Fibroblast of lung (primary cell): ENCODE data around the gene BCL3.

Experiments
- EZH2 ChIP-seq: IDR thresholded peaks from 2 replicates; pipeline ENCODE4 v1.5.1; 2012; ENCODE audit warnings: low read length, control low read depth, mild to moderate bottlenecking; ENCODE audit errors: missing control alignments
- TF ChIP-seq, protein P1 (sequence below), 2 donors: IDR thresholded peaks in 1 of 2; conservative IDR thresholded peaks in 1 of 2; 1 replicate in 1 of 2; 2 replicates in 1 of 2; pipeline ENCODE4 v1.5.1; 2011 to 2012; ENCODE audit warnings: low read length in 2 of 2, control low read depth in 1 of 2, inconsistent platforms in 1 of 2, low read depth in 1 of 2, mild to moderate bottlenecking in 1 of 2

DNA sequence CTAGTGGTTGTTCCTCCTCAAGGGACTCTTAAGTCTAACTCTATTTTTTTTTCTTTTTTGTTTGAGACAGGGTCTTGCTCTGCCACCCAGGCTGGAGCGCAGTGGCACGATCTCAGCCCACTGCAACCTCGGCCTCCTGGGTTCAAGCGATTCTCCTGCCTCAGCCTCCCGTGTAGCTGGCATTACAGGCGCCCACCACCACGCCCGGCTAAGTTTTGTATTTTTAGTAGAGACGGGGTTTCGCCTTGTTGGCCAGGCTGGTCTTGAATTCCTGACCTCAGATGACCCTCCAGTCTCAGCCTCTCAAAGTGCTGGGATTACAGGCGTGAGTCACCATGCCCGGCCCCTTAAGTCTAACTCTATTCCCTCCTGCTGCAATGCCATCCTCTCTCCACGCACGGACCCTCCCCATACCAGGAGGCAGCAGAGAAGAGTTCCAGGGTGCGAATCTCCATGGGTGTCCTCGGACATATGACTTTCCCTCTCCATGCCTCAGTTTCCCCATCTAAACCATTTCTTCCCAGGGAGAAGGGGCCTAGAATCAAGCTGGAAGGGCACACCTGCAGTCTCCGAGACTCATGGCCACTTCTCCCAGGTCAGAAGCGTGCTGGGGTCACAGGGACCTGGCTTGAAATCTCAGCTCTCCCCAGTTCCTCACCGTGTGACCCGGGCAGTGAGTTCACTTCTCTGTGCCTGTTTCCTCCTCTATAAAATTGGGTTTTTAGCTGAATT is 6.0 kb upstream of the BCL3 start:
- TF ChIP-seq, protein P1, sequence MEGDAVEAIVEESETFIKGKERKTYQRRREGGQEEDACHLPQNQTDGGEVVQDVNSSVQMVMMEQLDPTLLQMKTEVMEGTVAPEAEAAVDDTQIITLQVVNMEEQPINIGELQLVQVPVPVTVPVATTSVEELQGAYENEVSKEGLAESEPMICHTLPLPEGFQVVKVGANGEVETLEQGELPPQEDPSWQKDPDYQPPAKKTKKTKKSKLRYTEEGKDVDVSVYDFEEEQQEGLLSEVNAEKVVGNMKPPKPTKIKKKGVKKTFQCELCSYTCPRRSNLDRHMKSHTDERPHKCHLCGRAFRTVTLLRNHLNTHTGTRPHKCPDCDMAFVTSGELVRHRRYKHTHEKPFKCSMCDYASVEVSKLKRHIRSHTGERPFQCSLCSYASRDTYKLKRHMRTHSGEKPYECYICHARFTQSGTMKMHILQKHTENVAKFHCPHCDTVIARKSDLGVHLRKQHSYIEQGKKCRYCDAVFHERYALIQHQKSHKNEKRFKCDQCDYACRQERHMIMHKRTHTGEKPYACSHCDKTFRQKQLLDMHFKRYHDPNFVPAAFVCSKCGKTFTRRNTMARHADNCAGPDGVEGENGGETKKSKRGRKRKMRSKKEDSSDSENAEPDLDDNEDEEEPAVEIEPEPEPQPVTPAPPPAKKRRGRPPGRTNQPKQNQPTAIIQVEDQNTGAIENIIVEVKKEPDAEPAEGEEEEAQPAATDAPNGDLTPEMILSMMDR (conservative IDR thresholded peaks at IDR 0.05 in 1 of 2, IDR thresholded peaks at IDR 0.05 in 1 of 2; ENCODE audit: low read depth in 1 of 2, low read length in 2 of 2), result no peak
- no peak for TF ChIP-seq EZH2
